K562 (cell line): ENCODE results near the gene C6orf62. TPM values are rescaled to one million over a fixed set of nuclear protein-coding genes. Genes with fewer than 3 reads are reported as not detected.

Experiments used
- E2F6 ChIP-seq, 2 experiments: IDR thresholded peaks; 2 replicates each; pipeline ENCODE4 v1.6.1; 2011; ENCODE audit warnings: borderline replicate concordance in 1 of 2, control low read depth in 1 of 2, low read depth in 1 of 2, low read length in 1 of 2, mild to moderate bottlenecking in 1 of 2, mixed read lengths in 1 of 2, moderate library complexity in 1 of 2; ENCODE audit not compliant: insufficient read depth in 1 of 2, insufficient read length in 1 of 2, poor library complexity in 1 of 2, severe bottlenecking in 1 of 2; ENCODE audit errors: extremely low read depth in 1 of 2
- ELF1 ChIP-seq: fragments of 200-800 bp; sonication (Bioruptor generic); IDR thresholded peaks from 2 replicates; pipeline ENCODE4 v1.6.1; 2016; ENCODE audit warnings: missing genetic modification characterization, missing compliant biosample characterization
- FOXK2 ChIP-seq, 2 experiments: fragments of 450-650 bp; IDR thresholded peaks in 1 of 2; conservative IDR thresholded peaks in 1 of 2; 2 replicates each; pipeline ENCODE4 v1.6.1; 2016; ENCODE audit warnings: low read depth in 2 of 2, mild to moderate bottlenecking in 1 of 2
- GTF2E2 ChIP-seq: fragments of 200-800 bp; sonication (Bioruptor generic); IDR thresholded peaks from 2 replicates; pipeline ENCODE4 v1.6.1; 2016; ENCODE audit warnings: missing genetic modification characterization, missing compliant biosample characterization
- HDAC8 ChIP-seq: fragments of 450-650 bp; IDR thresholded peaks from 2 replicates; pipeline ENCODE4 v1.6.1; 2016; ENCODE audit warnings: mild to moderate bottlenecking, missing genetic modification characterization, moderate library complexity, missing compliant biosample characterization
- JUND ChIP-seq, 2 experiments: IDR thresholded peaks; 2 replicates in 1 of 2; 3 replicates in 1 of 2; pipeline ENCODE4 v1.6.1; 2011; ENCODE audit warnings: borderline replicate concordance in 2 of 2, low read depth in 2 of 2, low read length in 2 of 2, improper control_type of control experiment in 1 of 2, missing biosample characterization in 1 of 2, missing genetic modification characterization in 1 of 2, missing genetic modification reagents in 1 of 2
- MCM3 ChIP-seq: fragments of 450-650 bp; IDR thresholded peaks from 2 replicates; pipeline ENCODE4 v1.6.1; 2016
- MEIS2 ChIP-seq: fragments of 450-650 bp; IDR thresholded peaks from 2 replicates; pipeline ENCODE4 v1.6.1; 2014; ENCODE audit warnings: mild to moderate bottlenecking; ENCODE audit not compliant: partially characterized antibody
- MYC ChIP-seq, 2 experiments: fragments of 250-450 bp in 1 of 2; sonication (Bioruptor Pico) in 1 of 2; IDR thresholded peaks; 2 replicates each; pipeline versions ENCODE4 v1.5.1 to v1.6.1; 2012 to 2021; ENCODE audit warnings: low read depth in 2 of 2, borderline replicate concordance in 1 of 2, improper control_type of control experiment in 1 of 2, low read length in 1 of 2, mild to moderate bottlenecking in 1 of 2, moderate library complexity in 1 of 2
- NCOA1 ChIP-seq: fragments of 450-650 bp; IDR thresholded peaks from 2 replicates; pipeline ENCODE4 v1.6.1; 2016; ENCODE audit warnings: low read depth
- NCOR1 ChIP-seq: fragments of 450-650 bp; IDR thresholded peaks from 2 replicates; pipeline ENCODE4 v1.6.1; 2016; ENCODE audit warnings: mild to moderate bottlenecking, moderate library complexity
- NFRKB ChIP-seq: fragments of 450-650 bp; IDR thresholded peaks from 2 replicates; pipeline ENCODE4 v1.6.1; 2016; ENCODE audit warnings: low read depth
- NR2C2 ChIP-seq, 2 experiments: fragments of 200-800 bp in 1 of 2; sonication (Bioruptor generic) in 1 of 2; sonication (generic) in 1 of 2; formaldehyde crosslinking in 1 of 2; IDR thresholded peaks; 2 replicates each; pipeline versions ENCODE4 v1.6.1 to v1.8.0; 2016 to 2022; ENCODE audit warnings: mild to moderate bottlenecking in 1 of 2, missing compliant biosample characterization in 1 of 2, missing genetic modification characterization in 1 of 2, missing genetic modification reagents in 1 of 2
- POLR2AphosphoS5 ChIP-seq: IDR thresholded peaks from 2 replicates; pipeline ENCODE4 v1.6.1; 2011; ENCODE audit warnings: mild to moderate bottlenecking, low read depth, low read length, moderate library complexity; ENCODE audit not compliant: control insufficient read depth, insufficient read depth
- POLR2G ChIP-seq: fragments of 200-400 bp; formaldehyde crosslinking; IDR thresholded peaks from 2 replicates; pipeline ENCODE4 v1.6.1; 2017; ENCODE audit warnings: low read depth, mild to moderate bottlenecking, antibody characterized with exemption, low read length, moderate library complexity
- YY1 ChIP-seq, 3 experiments: IDR thresholded peaks; 2 replicates each; pipeline ENCODE4 v1.6.1; 2011; ENCODE audit warnings: low read length in 2 of 3, mild to moderate bottlenecking in 2 of 3, moderate library complexity in 2 of 3, borderline replicate concordance in 1 of 3, control low read depth in 1 of 3, low read depth in 1 of 3; ENCODE audit not compliant: insufficient read depth in 3 of 3, insufficient replicate concordance in 2 of 3, control insufficient read depth in 1 of 3, insufficient read length in 1 of 3; ENCODE audit errors: extremely low read depth in 1 of 3
- ZFX ChIP-seq: sonication (generic); formaldehyde crosslinking; IDR thresholded peaks from 2 replicates; pipeline ENCODE4 v1.8.0; 2022; ENCODE audit warnings: mild to moderate bottlenecking, missing genetic modification reagents, moderate library complexity
- ZNF174 ChIP-seq: fragments of 250-450 bp; sonication (Bioruptor Pico); IDR thresholded peaks from 2 replicates; pipeline ENCODE4 v1.4.0; 2020; ENCODE audit warnings: mild to moderate bottlenecking
- ZNF395 ChIP-seq: fragments of 200-800 bp; sonication (Bioruptor generic); IDR thresholded peaks from 2 replicates; pipeline ENCODE4 v1.6.1; 2017; ENCODE audit warnings: missing genetic modification characterization, missing compliant biosample characterization
- ZNF436 ChIP-seq: fragments of 250-450, 450-650 bp; sonication (Bioruptor Pico); formaldehyde crosslinking; IDR thresholded peaks from 2 replicates; pipeline ENCODE4 v1.7.0; 2020; ENCODE audit warnings: mild to moderate bottlenecking
- ZNF507 ChIP-seq: conservative IDR thresholded peaks from 2 replicates; pipeline ENCODE4 v1.6.1; 2017; ENCODE audit warnings: missing genetic modification characterization, missing compliant biosample characterization
- polyA plus RNA-seq, 8 experiments: library from polyadenylated mRNA; depleted of rRNA in 4 of 8; stranded (reverse) in 5 of 8; unstranded in 3 of 8; fragments of >200 nt; fragmentation: Nextera tagmentation in 2 of 8; fragmentation: Illumina TruSeq in 1 of 8; extraction: Ambion mirVana in 2 of 8; extraction: Trizol in 1 of 8; gene quantifications; 2 replicates each; pipeline versions ENCODE4 v1.2.1 to v1.2.3, GENCODE V29; 2011 to 2014; ENCODE audit warnings: inconsistent platforms in 1 of 8, missing spikeins in 1 of 8
- total RNA-seq, 7 experiments: library from RNA; depleted of rRNA in 6 of 7; stranded (reverse); fragments of >200 nt in 6 of 7; fragmentation: Illumina TruSeq in 2 of 7; extraction: Trizol in 2 of 7; gene quantifications; 2 replicates each; pipeline versions ENCODE4 v1.2.1 to v1.2.3, GENCODE V29; 2011 to 2021; ENCODE audit warnings: low replicate concordance in 1 of 7
- TF ChIP-seq, protein P1 (sequence below): sonication (generic); formaldehyde crosslinking; IDR thresholded peaks from 2 replicates; pipeline ENCODE4 v1.8.0; 2022; ENCODE audit warnings: missing genetic modification reagents, mild to moderate bottlenecking, borderline replicate concordance

Gene C6orf62
- total and polyA plus RNA-seq, 9 of the 15 experiments (the other 6 are each of a cell fraction or from before 2014, with no cell fraction given): 48.5 to 579 (median 111) TPM

- TF ChIP-seq MYC (IDR thresholded peaks at IDR 0.05; ENCODE audit: low read depth, low read length) (no peak), MYC (CRISPR knock-in tag; IDR thresholded peaks at IDR 0.05; ENCODE audit: borderline replicate concordance, low read depth) (0 out of 2 replicates have a peak, but pooled peaks have one; percentile 17), FOXK2 (conservative IDR thresholded peaks at IDR 0.05 in 1 of 2, IDR thresholded peaks at IDR 0.05 in 1 of 2; ENCODE audit: low read depth in 2 of 2) (no peak), E2F6 (IDR thresholded peaks at IDR 0.05; ENCODE audit: borderline replicate concordance in 1 of 2, extremely low read depth in 1 of 2, insufficient read depth in 1 of 2, insufficient read length in 1 of 2, low read depth in 1 of 2, low read length in 1 of 2, poor library complexity in 1 of 2, severe bottlenecking in 1 of 2) (no peak), MEIS2 (no peak), ELF1 (tag) (peak; percentile 26; the same call in 1 of the 2 replicates), GTF2E2 (tag) (peak; percentile 19; the same call in 1 of the 2 replicates), NCOR1 (no peak), ZNF436 (CRISPR knock-in tag) (no peak), HDAC8 (tag) (no peak), NR2C2 (CRISPR knock-in tag; IDR thresholded peaks at IDR 0.05) (no peak), NR2C2 (tag; IDR thresholded peaks at IDR 0.05) (peak; percentile 63), NFRKB (peak; percentile 42; the same call in 1 of the 2 replicates), ZFX (no peak), YY1 (IDR thresholded peaks at IDR 0.05; ENCODE audit: borderline replicate concordance in 1 of 3, control insufficient read depth in 1 of 3, extremely low read depth in 1 of 3, insufficient read depth in 3 of 3, insufficient read length in 1 of 3, insufficient replicate concordance in 2 of 3, low read depth in 1 of 3, low read length in 2 of 3) (peak; percentile 43 to 86 (median 47)), NCOA1 (no peak), JUND (IDR thresholded peaks at IDR 0.05; ENCODE audit: borderline replicate concordance, low read depth, low read length) (peak; percentile 86), JUND (tag; IDR thresholded peaks at IDR 0.05; ENCODE audit: borderline replicate concordance, low read depth, low read length) (peak; percentile 90), POLR2AphosphoS5 (no peak), ZNF395 (peak; percentile 70; the same call in 1 of the 2 replicates), ZNF174 (no peak), MCM3 (no peak), POLR2G (no peak), ZNF507 (no peak)
- TF ChIP-seq, protein P1, sequence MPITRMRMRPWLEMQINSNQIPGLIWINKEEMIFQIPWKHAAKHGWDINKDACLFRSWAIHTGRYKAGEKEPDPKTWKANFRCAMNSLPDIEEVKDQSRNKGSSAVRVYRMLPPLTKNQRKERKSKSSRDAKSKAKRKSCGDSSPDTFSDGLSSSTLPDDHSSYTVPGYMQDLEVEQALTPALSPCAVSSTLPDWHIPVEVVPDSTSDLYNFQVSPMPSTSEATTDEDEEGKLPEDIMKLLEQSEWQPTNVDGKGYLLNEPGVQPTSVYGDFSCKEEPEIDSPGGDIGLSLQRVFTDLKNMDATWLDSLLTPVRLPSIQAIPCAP (CRISPR knock-in tag): no peak
Measured at GRCh38 chr6:24743265-24743943, 24.4 kb upstream of the C6orf62 start (continued).
